HEK293T (cell line): ENCODE results near the gene FBXO34.

Experiments
- CTCF ChIA-PET: fragments of 350-600 bp; formaldehyde crosslinking; extraction: SDS; loops from one replicate; lab custom pipeline; 2021; ENCODE audit warnings: antibody characterized with exemption, inconsistent platforms; lab: Yijun Ruan, JAX
- POLR2A ChIA-PET: fragments of 350-600 bp; formaldehyde crosslinking; extraction: SDS; loops from one replicate; lab custom pipeline; 2020; ENCODE audit warnings: antibody characterized with exemption, inconsistent platforms; lab: Yijun Ruan, JAX
- DNase-seq: peaks from one replicate; pipeline ENCODE4 v3.0.0; 2012; ENCODE audit warnings: mixed read lengths; ENCODE audit errors: extremely low spot score
- ARNT ChIP-seq: fragments of 450-650 bp; IDR thresholded peaks from 2 replicates; pipeline ENCODE4 v1.6.1; 2017; ENCODE audit warnings: mild to moderate bottlenecking
- BHLHE40 ChIP-seq: fragments of 450-650 bp; IDR thresholded peaks from 2 replicates; pipeline ENCODE4 v1.6.1; 2016; ENCODE audit warnings: mild to moderate bottlenecking, moderate library complexity, borderline replicate concordance
- CTBP1 ChIP-seq: fragments of 450-650 bp; IDR thresholded peaks from 2 replicates; pipeline ENCODE4 v1.6.1; 2016; ENCODE audit warnings: borderline replicate concordance
- ELF4 ChIP-seq: fragments of 450-650 bp; IDR thresholded peaks from 2 replicates; pipeline ENCODE4 v1.6.1; 2017; ENCODE audit warnings: antibody characterized with exemption
- FOXA1 ChIP-seq: fragments of 450-650 bp; IDR thresholded peaks from 2 replicates; pipeline ENCODE4 v1.6.1; 2016; ENCODE audit warnings: mild to moderate bottlenecking
- FOXK2 ChIP-seq: fragments of 450-650 bp; IDR thresholded peaks from 2 replicates; pipeline ENCODE4 v1.6.1; 2016; ENCODE audit warnings: mild to moderate bottlenecking
- FOXM1 ChIP-seq: fragments of 450-650 bp; IDR thresholded peaks from 2 replicates; pipeline ENCODE4 v1.6.1; 2017; ENCODE audit warnings: mild to moderate bottlenecking, borderline replicate concordance
- HDGF ChIP-seq: fragments of 450-650 bp; IDR thresholded peaks from 2 replicates; pipeline ENCODE4 v1.6.1; 2017; ENCODE audit warnings: antibody characterized with exemption, borderline replicate concordance
- L3MBTL2 ChIP-seq: fragments of 450-650 bp; conservative IDR thresholded peaks from 2 replicates; pipeline ENCODE4 v1.6.1; 2016; ENCODE audit warnings: mild to moderate bottlenecking
- LEF1 ChIP-seq: fragments of 450-650 bp; IDR thresholded peaks from 2 replicates; pipeline ENCODE4 v1.6.1; 2017; ENCODE audit warnings: mild to moderate bottlenecking, borderline replicate concordance
- NFRKB ChIP-seq: fragments of 450-650 bp; IDR thresholded peaks from 2 replicates; pipeline ENCODE4 v1.6.1; 2016; ENCODE audit warnings: mild to moderate bottlenecking, moderate library complexity
- PKNOX1 ChIP-seq: fragments of 450-650 bp; IDR thresholded peaks from 2 replicates; pipeline ENCODE4 v1.6.1; 2016
- SP1 ChIP-seq: fragments of 450-650 bp; IDR thresholded peaks from 2 replicates; pipeline ENCODE4 v1.6.1; 2017
- SUZ12 ChIP-seq: fragments of 450-650 bp; IDR thresholded peaks from 2 replicates; pipeline ENCODE4 v1.6.1; 2016; ENCODE audit warnings: mild to moderate bottlenecking
- TARDBP ChIP-seq: fragments of 450-650 bp; IDR thresholded peaks from 2 replicates; pipeline ENCODE4 v1.6.1; 2016
- ZNF384 ChIP-seq: fragments of 450-650 bp; IDR thresholded peaks from 2 replicates; pipeline ENCODE4 v1.6.1; 2016

FBXO34 gene

GRCh38 chr14:55398679-55399078 is 127.5 kb downstream of the FBXO34 start:
- ChIA-PET POLR2A (no interaction called here), CTCF (interaction anchor here (0.8 to 1.0 kb wide), 2 partner anchors 18 to 44 kb away, joined by 3 to 4 read pairs; no protein-coding TSS in a partner anchor)
- DNase-seq, result no peak
- no peak for TF ChIP-seq SUZ12
- no peak for TF ChIP-seq ZNF384
- TF ChIP-seq BHLHE40, result no peak
- TF ChIP-seq ELF4, result no peak
- TF ChIP-seq LEF1, result no peak

GRCh38 chr14:55399183-55399582 is 128.0 kb downstream of the FBXO34 start:
- POLR2A ChIA-PET, result no interaction called here
- no peak for DNase-seq
- TF ChIP-seq HDGF (no peak), L3MBTL2 (no peak), FOXA1 (no peak), BHLHE40 (no peak), TARDBP (no peak), NFRKB (no peak), ZNF384 (no peak), ARNT (no peak), SUZ12 (no peak), LEF1 (no peak), ELF4 (no peak), SP1 (no peak), CTBP1 (no peak), FOXM1 (no peak), FOXK2 (no peak), PKNOX1 (no peak)
- CTCF ChIA-PET, result interaction anchor here (1.0 kb wide), 1 partner anchor 45 kb away, joined by 4 read pairs; no protein-coding TSS in a partner anchor

GRCh38 chr14:55399852-55400251 is 128.6 kb downstream of the FBXO34 start:
- DNase-seq, result no peak
- ChIA-PET CTCF (no interaction called here), POLR2A (no interaction called here)
- TF ChIP-seq LEF1 (no peak), FOXM1 (no peak), NFRKB (no peak), BHLHE40 (no peak), PKNOX1 (no peak), ELF4 (no peak; the same call in 1 of the 2 replicates), SUZ12 (no peak), FOXK2 (no peak), HDGF (no peak), TARDBP (no peak), FOXA1 (no peak), L3MBTL2 (no peak)

- TF ChIP-seq ARNT, result no peak
- TF ChIP-seq PKNOX1, result no peak
- no peak for TF ChIP-seq NFRKB
- no peak for TF ChIP-seq FOXM1
- no peak for TF ChIP-seq L3MBTL2
- TF ChIP-seq ELF4, result no peak
- no peak for TF ChIP-seq ZNF384
- TF ChIP-seq FOXA1, result no peak
- no peak for TF ChIP-seq FOXK2
- no peak for TF ChIP-seq SP1
- no peak for TF ChIP-seq SUZ12
- no peak for TF ChIP-seq CTBP1
- TF ChIP-seq TARDBP, result no peak
- TF ChIP-seq HDGF, result no peak
- TF ChIP-seq BHLHE40, result no peak
- no peak for TF ChIP-seq LEF1
- DNase-seq, result no peak
- ChIA-PET CTCF (no interaction called here), POLR2A (no interaction called here)
Observed at GRCh38 chr14:55401751-55402150, 130.5 kb downstream of the FBXO34 start.
